ENCODE measurements around the gene TSPAN9.

The TSPAN9 gene

DNA sequence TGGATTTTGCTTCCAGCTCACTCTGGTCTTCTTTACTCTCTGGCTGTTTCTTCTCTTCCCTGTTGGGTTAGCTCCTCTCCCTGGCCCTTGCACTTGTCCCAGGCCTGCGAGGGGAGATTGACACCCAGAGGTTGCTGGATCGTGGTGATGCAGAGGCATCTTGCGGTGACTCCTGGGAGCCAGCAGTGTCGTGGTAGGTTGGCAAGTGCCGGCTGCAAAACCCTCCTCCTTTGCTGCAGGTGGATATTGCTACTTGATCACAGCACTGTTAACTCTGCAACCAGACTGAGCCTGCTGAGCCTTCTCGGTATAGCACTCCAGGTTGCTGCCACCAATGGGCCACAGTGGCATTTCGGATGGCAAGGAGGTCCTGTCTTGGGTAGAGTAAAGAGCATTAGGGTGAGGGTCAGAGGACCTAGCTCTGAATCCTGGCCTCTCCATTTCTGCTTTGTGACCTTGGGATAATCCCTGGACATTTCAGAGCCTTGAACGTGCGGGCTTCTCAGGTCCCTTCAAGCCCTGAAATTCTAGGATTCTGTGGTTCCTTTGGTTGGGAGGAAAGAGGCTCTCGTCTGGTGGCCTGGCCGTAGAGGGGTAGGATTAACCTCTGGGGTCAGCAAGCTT lies 87.4 kb downstream of the TSPAN9 start:
- ChIA-PET POLR2A (no interaction called here), CTCF (interaction anchor here (1.1 to 1.4 kb wide), 2 partner anchors 38 to 91 kb away, joined by 3 read pairs; no protein-coding TSS in a partner anchor)
- TF ChIP-seq CTCF (IDR thresholded peaks at IDR 0.05; ENCODE audit: control extremely low read depth, extremely low read depth, low read depth, missing control alignments): no peak
- no peak for DNase-seq (ENCODE audit: extremely low spot score)

GRCh38 chr12:3165078-3165980 lies 88.2 kb downstream of the TSPAN9 start:
- CTCF ChIA-PET: no interaction called here
- no peak for TF ChIP-seq CTCF (IDR thresholded peaks at IDR 0.05; ENCODE audit: control extremely low read depth, extremely low read depth, low read depth, missing control alignments)
- DNase-seq (ENCODE audit: extremely low spot score): no peak
- POLR2A ChIA-PET: no interaction called here

DNA sequence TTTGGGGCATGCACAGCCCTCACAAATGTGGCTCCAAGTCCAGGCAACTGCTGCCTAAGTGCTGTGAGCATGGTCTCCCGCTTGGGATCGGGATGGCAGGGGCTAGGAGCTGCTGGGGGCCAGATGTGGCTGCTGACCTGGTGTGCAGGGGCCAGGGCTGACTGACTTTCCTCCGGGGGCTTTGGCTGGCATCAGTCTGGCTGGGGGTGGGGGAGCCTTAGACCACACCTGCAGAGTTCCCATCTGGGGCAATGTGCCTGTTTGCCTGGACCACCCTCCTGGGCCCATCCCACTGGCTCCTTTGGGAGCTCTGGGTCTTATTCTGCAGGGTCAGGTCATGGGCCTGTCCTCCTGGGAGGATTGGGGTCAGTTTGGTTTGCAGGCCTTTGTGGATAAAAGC lies 90.5 kb downstream of the TSPAN9 start:
- no peak for TF ChIP-seq CTCF (IDR thresholded peaks at IDR 0.05; ENCODE audit: control extremely low read depth, extremely low read depth, low read depth, missing control alignments)
- ChIA-PET CTCF (interaction anchor here (0.9 to 1.7 kb wide), 7 partner anchors 9 to 133 kb away, joined by 3 to 7 read pairs (median 3); no protein-coding TSS in a partner anchor), POLR2A (no interaction called here)

DNA sequence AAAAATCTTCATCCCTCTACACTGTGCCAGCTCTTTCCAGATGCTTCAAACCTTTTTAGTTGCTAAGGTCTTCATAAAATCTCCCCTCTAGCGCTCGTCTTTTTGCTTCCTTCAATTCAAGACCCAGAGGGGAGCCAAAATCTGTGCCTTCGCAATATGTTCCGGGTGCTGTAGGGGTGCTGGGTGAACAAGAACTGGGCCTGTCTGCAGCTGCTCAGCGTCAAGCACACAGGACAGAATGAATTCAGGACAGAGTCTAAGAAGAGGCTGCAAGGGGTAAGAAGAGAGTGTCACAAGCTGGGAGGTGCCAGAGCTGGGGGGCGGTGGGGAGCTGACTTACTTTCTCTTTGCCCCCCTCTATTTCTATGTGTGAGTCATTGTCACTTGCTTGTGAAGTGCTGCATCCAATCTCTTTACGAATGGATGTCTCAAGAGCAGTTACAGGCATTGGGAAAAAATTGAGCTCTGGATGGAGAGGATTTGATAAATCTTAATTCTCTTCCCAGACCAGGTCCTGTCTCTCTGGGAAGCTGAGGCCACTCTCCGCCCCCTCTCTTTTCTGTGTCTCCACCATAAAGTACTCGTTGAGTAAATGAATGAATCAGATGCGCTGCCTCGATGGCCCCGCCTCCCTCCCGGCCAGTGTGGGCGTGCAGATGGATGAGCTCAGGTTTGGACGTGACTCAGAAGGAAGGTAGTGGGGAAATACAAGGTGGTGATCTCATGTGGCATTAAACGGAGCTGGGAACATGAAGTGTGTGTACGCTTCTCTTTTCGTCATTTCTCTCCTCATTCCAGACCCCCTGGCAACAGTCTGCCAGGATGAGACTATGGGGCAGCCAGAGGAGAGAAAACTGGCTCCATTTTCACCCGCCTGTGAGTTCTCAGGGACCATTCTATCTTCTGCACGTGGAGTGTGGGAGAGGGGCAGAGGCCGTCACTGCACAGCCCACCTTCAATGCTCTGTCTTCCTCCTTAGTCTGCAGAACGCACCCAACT lies 91.3 kb downstream of the TSPAN9 start:
- peak; percentile 43 for DNase-seq (ENCODE audit: extremely low spot score)
- no peak for TF ChIP-seq CTCF (IDR thresholded peaks at IDR 0.05; ENCODE audit: control extremely low read depth, extremely low read depth, low read depth, missing control alignments)
- ChIA-PET CTCF (interaction anchor here (0.9 to 1.9 kb wide), 10 partner anchors 10 to 132 kb away, joined by 3 to 7 read pairs (median 3); no protein-coding TSS in a partner anchor), POLR2A (no interaction called here)

More for the DNA sequence above, 90.5 kb downstream of the TSPAN9 start:
- no peak for DNase-seq (ENCODE audit: extremely low spot score)

DNA sequence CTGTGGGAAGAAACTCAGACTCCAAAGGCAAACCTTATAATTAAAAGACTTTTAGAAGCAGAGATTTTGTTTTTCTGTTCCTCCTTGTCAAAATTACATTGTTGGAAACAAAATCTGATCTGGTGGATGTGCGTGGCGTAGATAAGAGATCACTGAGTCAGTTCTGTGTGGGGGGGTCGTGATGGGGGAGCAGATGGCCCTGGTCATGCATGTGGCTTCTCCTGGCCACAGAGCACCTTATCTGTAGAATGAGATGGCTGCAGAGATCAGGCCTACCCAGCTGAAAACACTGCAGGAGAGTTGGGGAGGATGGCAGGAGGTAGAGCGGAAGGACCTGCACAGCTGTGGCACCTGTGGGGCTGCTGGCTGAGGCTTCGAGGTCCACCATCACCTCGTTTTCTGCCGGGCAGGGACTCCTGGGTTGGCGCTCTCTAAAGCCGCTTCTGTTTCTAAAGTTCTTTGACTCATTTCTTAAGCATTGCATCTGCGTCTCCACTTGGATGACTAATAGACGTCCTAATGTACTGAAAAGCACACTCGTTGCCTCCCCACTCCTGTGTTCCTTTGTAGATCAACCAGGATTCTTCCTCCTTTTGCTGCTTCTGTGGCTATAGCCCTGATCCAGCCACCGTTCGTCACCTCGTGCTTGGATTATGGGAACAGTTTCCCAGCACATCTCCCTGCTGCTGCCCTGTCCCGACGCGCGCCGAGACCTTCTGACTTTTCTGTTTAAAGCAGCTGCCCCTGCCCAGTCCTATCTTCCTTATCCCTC lies 93.4 kb downstream of the TSPAN9 start:
- TF ChIP-seq CTCF (IDR thresholded peaks at IDR 0.05; ENCODE audit: control extremely low read depth, extremely low read depth, low read depth, missing control alignments): no peak
- POLR2A ChIA-PET: no interaction called here
- CTCF ChIA-PET: no interaction called here
- no peak for DNase-seq (ENCODE audit: extremely low spot score)
